ENCODE measurements around the gene ANXA8L1.
"Not testable (repeated sequence)": the region's sequence is repeated elsewhere in the genome, so short reads cannot be mapped to it uniquely, and the experiment has no call there.

DNA sequence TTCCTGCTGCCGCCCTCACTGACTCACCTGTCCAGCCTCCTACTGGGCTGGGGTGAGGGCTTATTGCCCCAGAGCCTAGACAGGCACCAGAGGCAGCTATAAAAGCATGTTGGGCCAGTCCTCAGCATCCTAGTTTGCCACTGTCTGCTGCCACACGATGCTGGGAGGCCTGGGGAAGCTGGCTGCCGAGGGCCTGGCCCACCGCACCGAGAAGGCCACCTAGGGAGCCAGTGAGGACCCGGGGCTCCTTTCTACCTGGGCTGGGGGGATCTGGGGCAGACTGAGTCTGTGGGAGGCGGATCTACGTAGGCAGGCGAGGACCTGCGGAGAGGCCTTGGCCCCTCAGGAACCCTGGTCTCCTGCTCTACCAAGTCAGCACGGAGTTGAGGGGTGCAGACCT lies 6.6 kb upstream of the ANXA8L1 start:
- TF ChIP-seq, protein P1, sequence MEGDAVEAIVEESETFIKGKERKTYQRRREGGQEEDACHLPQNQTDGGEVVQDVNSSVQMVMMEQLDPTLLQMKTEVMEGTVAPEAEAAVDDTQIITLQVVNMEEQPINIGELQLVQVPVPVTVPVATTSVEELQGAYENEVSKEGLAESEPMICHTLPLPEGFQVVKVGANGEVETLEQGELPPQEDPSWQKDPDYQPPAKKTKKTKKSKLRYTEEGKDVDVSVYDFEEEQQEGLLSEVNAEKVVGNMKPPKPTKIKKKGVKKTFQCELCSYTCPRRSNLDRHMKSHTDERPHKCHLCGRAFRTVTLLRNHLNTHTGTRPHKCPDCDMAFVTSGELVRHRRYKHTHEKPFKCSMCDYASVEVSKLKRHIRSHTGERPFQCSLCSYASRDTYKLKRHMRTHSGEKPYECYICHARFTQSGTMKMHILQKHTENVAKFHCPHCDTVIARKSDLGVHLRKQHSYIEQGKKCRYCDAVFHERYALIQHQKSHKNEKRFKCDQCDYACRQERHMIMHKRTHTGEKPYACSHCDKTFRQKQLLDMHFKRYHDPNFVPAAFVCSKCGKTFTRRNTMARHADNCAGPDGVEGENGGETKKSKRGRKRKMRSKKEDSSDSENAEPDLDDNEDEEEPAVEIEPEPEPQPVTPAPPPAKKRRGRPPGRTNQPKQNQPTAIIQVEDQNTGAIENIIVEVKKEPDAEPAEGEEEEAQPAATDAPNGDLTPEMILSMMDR (IDR thresholded peaks at IDR 0.05) = not testable (repeated sequence)
- TF ChIP-seq POLR2A (IDR thresholded peaks at IDR 0.05) = not testable (repeated sequence)

Data from thyroid gland (tissue), 4 donors.